Fibroblast of lung (primary cell): ENCODE data around the gene TAF10. TPM values are rescaled to one million over a fixed set of nuclear protein-coding genes. Genes with fewer than 3 reads are reported as not detected.

Source experiments
- DNase-seq, 2 donors: peaks; one replicate each; pipeline versions ENCODE4 v3.0.0 to v3.0.0-alpha.2; 2010; ENCODE audit warnings: low read depth in 2 of 2
- H2AFZ ChIP-seq: 2 replicates; pipeline ENCODE4 v1.5.1; 2012; ENCODE audit warnings: low read length, control low read depth, inconsistent platforms
- H3K27ac ChIP-seq: 2 replicates; pipeline ENCODE4 v1.5.1; 2011; ENCODE audit warnings: low read length, control low read depth; ENCODE audit not compliant: insufficient read depth
- H3K27me3 ChIP-seq: 2 replicates; pipeline ENCODE4 v1.5.1; 2011; ENCODE audit warnings: mild to moderate bottlenecking, low read length; ENCODE audit not compliant: control insufficient read depth, insufficient read depth
- H3K36me3 ChIP-seq: 2 replicates; pipeline ENCODE4 v1.5.1; 2011; ENCODE audit warnings: low read length; ENCODE audit not compliant: control insufficient read depth, insufficient read depth
- H3K4me1 ChIP-seq: 2 replicates; pipeline ENCODE4 v1.5.1; 2011; ENCODE audit warnings: low read length; ENCODE audit not compliant: control insufficient read depth, insufficient read depth; ENCODE audit errors: extremely low read depth
- H3K4me2 ChIP-seq: 2 replicates; pipeline ENCODE4 v1.5.1; 2011; ENCODE audit warnings: low read length, control low read depth; ENCODE audit not compliant: insufficient read depth; ENCODE audit errors: extremely low read depth
- H3K4me3 ChIP-seq, 4 experiments: fragments of 200-600 bp in 1 of 4; sonication (generic) in 1 of 4; replicated peaks in 1 of 4; 2 replicates each; pipeline ENCODE4 v1.5.1; 2011 to 2016; ENCODE audit warnings: low read length in 4 of 4, low read depth in 3 of 4, mild to moderate bottlenecking in 3 of 4, control low read depth in 2 of 4, inconsistent platforms in 1 of 4, mixed read lengths in 1 of 4; ENCODE audit not compliant: insufficient read depth in 1 of 4; ENCODE audit errors: control extremely low read depth in 1 of 4
- H3K79me2 ChIP-seq: 2 replicates; pipeline ENCODE4 v1.5.1; 2012; ENCODE audit warnings: mild to moderate bottlenecking, low read length, inconsistent platforms; ENCODE audit not compliant: control insufficient read depth, insufficient read depth
- H3K9ac ChIP-seq: 2 replicates; pipeline ENCODE4 v1.5.1; 2011; ENCODE audit warnings: mild to moderate bottlenecking, low read length, control low read depth; ENCODE audit not compliant: insufficient read depth
- H3K9me3 ChIP-seq: 2 replicates; pipeline ENCODE4 v1.5.1; 2012; ENCODE audit warnings: low read depth, low read length; ENCODE audit not compliant: control insufficient read depth, insufficient read depth
- H4K20me1 ChIP-seq: 2 replicates; pipeline ENCODE4 v1.5.1; 2011; ENCODE audit warnings: low read length; ENCODE audit not compliant: control insufficient read depth, insufficient read depth; ENCODE audit errors: extremely low read depth
- EZH2 ChIP-seq: IDR thresholded peaks from 2 replicates; pipeline ENCODE4 v1.5.1; 2012; ENCODE audit warnings: low read length, control low read depth, mild to moderate bottlenecking; ENCODE audit errors: missing control alignments
- polyA plus RNA-seq, 2 donors: library from polyadenylated mRNA; depleted of rRNA in 1 of 2; stranded (reverse) in 1 of 2; unstranded in 1 of 2; fragments of >200 nt; gene quantifications; 2 replicates each; pipeline ENCODE4 v1.2.1, GENCODE V29; 2011 to 2012; ENCODE audit warnings: missing spikeins in 1 of 2
- total RNA-seq: library from RNA; depleted of rRNA; stranded (reverse); fragments of >200 nt; gene quantifications from 2 replicates; pipeline ENCODE4 v1.2.1, GENCODE V29; 2014
- TF ChIP-seq, protein P1 (sequence below), 2 donors: IDR thresholded peaks in 1 of 2; conservative IDR thresholded peaks in 1 of 2; 1 replicate in 1 of 2; 2 replicates in 1 of 2; pipeline ENCODE4 v1.5.1; 2011 to 2012; ENCODE audit warnings: low read length in 2 of 2, control low read depth in 1 of 2, inconsistent platforms in 1 of 2, low read depth in 1 of 2, mild to moderate bottlenecking in 1 of 2

TAF10 gene
- total and polyA plus RNA-seq, 2 donors (not counting 1 experiment from before 2014, with no cell fraction given): 77.8 to 142 TPM

DNA sequence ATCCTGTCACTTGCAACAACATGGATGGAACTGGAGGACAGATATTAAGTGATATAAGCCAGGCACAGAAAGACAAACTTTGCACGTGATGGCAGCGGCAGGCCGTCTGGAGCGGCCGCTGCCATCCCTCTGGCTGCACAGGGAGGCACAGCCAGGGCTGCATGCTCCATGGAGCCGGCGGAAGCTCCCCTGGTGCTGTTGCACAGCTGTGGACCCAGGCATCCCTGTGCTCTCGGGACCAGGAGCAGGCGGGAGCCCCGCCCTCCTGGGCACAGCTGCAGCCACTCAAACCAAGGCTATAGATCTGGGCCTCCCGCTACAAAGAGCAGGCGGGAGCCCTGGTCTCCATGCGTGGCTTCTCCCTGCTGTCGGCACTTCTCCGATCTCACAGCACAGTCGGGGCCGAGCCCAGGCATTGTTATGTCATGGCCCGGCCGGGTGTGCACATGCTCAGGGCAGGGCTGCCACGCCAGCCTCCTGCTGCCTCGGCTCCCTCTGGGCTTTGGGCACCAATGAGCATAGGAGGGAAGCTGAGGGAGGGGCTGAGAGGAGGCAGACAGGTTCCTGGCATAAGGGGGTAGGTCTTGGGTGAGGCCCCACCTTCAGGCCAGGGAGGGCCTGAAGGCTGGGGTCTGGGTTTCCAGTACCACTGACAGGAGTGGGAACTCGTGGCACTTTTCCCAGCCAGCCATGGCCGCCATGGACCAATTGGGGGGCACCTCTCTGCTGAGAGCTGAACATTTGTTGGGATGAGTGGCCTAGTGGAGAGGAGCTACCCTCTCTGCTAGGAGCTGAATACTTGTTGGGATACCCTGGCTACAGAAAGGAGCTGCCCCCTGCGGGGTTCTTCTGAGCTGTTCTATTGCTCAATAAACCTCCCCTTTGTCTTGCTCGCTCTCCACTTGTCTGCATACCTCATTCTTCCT, 25.3 kb downstream of the TAF10 start:
- no peak for DNase-seq
- Histone ChIP-seq H3K27me3 (no peaks in the 10 kb centered on the region), H2AFZ (no peak overlapping the region), H3K9ac (no peak overlapping the region), H3K4me2 (no peak overlapping the region), H3K27ac (no peak overlapping the region), H3K4me1 (no peaks in the 10 kb centered on the region), H3K4me3 (no peak overlapping the region), H3K36me3 (no peaks in the 10 kb centered on the region), H3K9me3 (no peaks in the 10 kb centered on the region), H3K79me2 (no peaks in the 10 kb centered on the region), H4K20me1 (no peaks in the 10 kb centered on the region)
- TF ChIP-seq, protein P1, sequence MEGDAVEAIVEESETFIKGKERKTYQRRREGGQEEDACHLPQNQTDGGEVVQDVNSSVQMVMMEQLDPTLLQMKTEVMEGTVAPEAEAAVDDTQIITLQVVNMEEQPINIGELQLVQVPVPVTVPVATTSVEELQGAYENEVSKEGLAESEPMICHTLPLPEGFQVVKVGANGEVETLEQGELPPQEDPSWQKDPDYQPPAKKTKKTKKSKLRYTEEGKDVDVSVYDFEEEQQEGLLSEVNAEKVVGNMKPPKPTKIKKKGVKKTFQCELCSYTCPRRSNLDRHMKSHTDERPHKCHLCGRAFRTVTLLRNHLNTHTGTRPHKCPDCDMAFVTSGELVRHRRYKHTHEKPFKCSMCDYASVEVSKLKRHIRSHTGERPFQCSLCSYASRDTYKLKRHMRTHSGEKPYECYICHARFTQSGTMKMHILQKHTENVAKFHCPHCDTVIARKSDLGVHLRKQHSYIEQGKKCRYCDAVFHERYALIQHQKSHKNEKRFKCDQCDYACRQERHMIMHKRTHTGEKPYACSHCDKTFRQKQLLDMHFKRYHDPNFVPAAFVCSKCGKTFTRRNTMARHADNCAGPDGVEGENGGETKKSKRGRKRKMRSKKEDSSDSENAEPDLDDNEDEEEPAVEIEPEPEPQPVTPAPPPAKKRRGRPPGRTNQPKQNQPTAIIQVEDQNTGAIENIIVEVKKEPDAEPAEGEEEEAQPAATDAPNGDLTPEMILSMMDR (conservative IDR thresholded peaks at IDR 0.05 in 1 of 2, IDR thresholded peaks at IDR 0.05 in 1 of 2; ENCODE audit: low read depth in 1 of 2, low read length in 2 of 2): no peak

DNA sequence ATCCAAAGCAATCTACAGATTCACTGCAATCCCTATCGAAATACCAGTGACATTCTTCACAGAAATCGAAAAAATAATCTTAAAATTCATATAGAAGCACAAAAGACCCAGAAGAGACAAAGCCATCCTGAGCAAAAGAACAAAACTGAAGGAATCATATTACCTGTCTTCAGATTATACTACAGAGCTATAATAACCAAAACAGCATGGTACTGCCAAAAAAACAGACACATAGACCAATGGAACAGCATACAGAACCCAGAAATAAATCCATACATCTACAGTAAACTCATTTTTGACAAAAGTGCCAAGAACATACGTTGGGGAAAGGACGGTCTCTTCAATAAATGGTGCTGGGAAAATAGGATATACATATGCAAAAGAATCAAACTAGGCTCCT, 27.5 kb downstream of the TAF10 start:
- Histone ChIP-seq H3K4me3 (no peak overlapping the region), H3K27me3 (no peaks in the 10 kb centered on the region), H3K79me2 (no peaks in the 10 kb centered on the region), H3K4me2 (no peak overlapping the region), H3K9me3 (no peaks in the 10 kb centered on the region), H3K9ac (no peak overlapping the region), H4K20me1 (no peaks in the 10 kb centered on the region), H2AFZ (no peak overlapping the region), H3K4me1 (no peaks in the 10 kb centered on the region), H3K27ac (no peak overlapping the region), H3K36me3 (no peaks in the 10 kb centered on the region)
- TF ChIP-seq EZH2: no peak
- TF ChIP-seq, protein P1 (conservative IDR thresholded peaks at IDR 0.05 in 1 of 2, IDR thresholded peaks at IDR 0.05 in 1 of 2; ENCODE audit: low read depth in 1 of 2, low read length in 2 of 2): no peak
- DNase-seq: no peak

DNA sequence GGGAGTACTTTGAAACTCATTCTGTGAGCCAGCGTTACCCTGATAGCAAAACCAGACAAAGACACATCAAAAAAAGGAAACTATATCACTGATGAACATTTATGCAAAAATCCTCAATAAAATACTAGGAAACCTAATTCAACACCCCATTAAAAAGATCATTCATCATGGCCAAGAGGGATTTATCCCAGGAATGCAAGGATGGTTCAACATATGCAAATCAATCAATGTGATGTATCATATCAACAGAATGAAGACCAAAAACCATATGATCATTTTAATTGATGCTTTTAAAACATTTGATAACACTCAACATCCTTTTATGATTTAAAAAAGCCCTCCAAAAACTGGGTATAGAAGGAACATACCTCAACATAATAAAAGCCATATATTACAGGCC, 28.4 kb downstream of the TAF10 start:
- H3K9me3 ChIP-seq: no peaks in the 10 kb centered on the region
- H4K20me1 ChIP-seq: no peaks in the 10 kb centered on the region
- H3K9ac ChIP-seq: no peak overlapping the region
- H3K36me3 ChIP-seq: no peaks in the 10 kb centered on the region
- H3K27me3 ChIP-seq: no peaks in the 10 kb centered on the region
- no peak for DNase-seq
- H3K27ac ChIP-seq: no peak overlapping the region
- no peak overlapping the region for H3K4me2 ChIP-seq
- no peaks in the 10 kb centered on the region for H3K4me1 ChIP-seq
- no peak overlapping the region for H2AFZ ChIP-seq
- no peaks in the 10 kb centered on the region for H3K79me2 ChIP-seq
- H3K4me3 ChIP-seq: no peak overlapping the region
- TF ChIP-seq EZH2: no peak
- TF ChIP-seq, protein P1 (conservative IDR thresholded peaks at IDR 0.05 in 1 of 2, IDR thresholded peaks at IDR 0.05 in 1 of 2; ENCODE audit: low read depth in 1 of 2, low read length in 2 of 2): no peak
